Dedifferentiated amniotic fluid mesenchymal stem cell (primary cell): ENCODE results near the gene SLC66A2.
"Not testable (repeated sequence)": the region's sequence is repeated elsewhere in the genome, so short reads cannot be mapped to it uniquely, and the experiment has no call there.

Source experiments
- DNase-seq: peaks from one replicate; pipeline ENCODE4 v3.0.0-alpha.2; 2016; ENCODE audit errors: extremely low spot score

SLC66A2 gene

GRCh38 chr18:79867666-79868065, 83.8 kb downstream of the SLC66A2 start:
- no peak for DNase-seq

GRCh38 chr18:79866889-79867574, 84.4 kb downstream of the SLC66A2 start:
- no peak for DNase-seq

GRCh38 chr18:79865951-79866350, 85.5 kb downstream of the SLC66A2 start:
- not testable (repeated sequence) for DNase-seq

- DNase-seq: not testable (repeated sequence)
Measured at GRCh38 chr18:79864955-79865354, 86.5 kb downstream of the SLC66A2 start.

GRCh38 chr18:79864006-79864725, 87.3 kb downstream of the SLC66A2 start:
- no peak for DNase-seq

GRCh38 chr18:79863161-79864005, 88.1 kb downstream of the SLC66A2 start:
- DNase-seq: no peak

GRCh38 chr18:79862562-79862961, 88.9 kb downstream of the SLC66A2 start:
- no peak for DNase-seq

GRCh38 chr18:79861687-79862086, 89.8 kb downstream of the SLC66A2 start:
- no peak for DNase-seq

- DNase-seq: no peak
Measured at GRCh38 chr18:79859314-79859713, 92.1 kb downstream of the SLC66A2 start.

- DNase-seq: no peak
Measured at GRCh38 chr18:79857082-79857671, 94.3 kb downstream of the SLC66A2 start.

- DNase-seq: no peak
Measured at GRCh38 chr18:79856119-79857007, 95.1 kb downstream of the SLC66A2 start.

- no peak for DNase-seq
Measured at GRCh38 chr18:79855147-79855933, 96.1 kb downstream of the SLC66A2 start.

GRCh38 chr18:79853993-79854364, 97.5 kb downstream of the SLC66A2 start:
- no peak for DNase-seq

- DNase-seq: no peak
Measured at GRCh38 chr18:79853303-79853992, 98.0 kb downstream of the SLC66A2 start.

GRCh38 chr18:79852561-79853302, 98.7 kb downstream of the SLC66A2 start:
- no peak for DNase-seq
